Cerebellar nuclear complex (tissue), 1 donor: ENCODE measurements around the gene CEACAM16.

Experiments used
- DNase-seq, 2 experiments: peaks; one replicate each; lab custom pipeline; 2025; lab: John Stamatoyannopoulos, UW

CEACAM16 gene

GRCh38 chr19:44746616-44746945, 47.6 kb downstream of the CEACAM16 start:
- no peak for DNase-seq

- no peak for DNase-seq
These were observed 48.2 kb downstream of the CEACAM16 start for GRCh38 chr19:44746946-44747738.

GRCh38 chr19:44747739-44748425, 48.9 kb downstream of the CEACAM16 start:
- no peak for DNase-seq

GRCh38 chr19:44748426-44749254, 49.7 kb downstream of the CEACAM16 start, which contains the start of gene BCL3:
Gene BCL3, plus strand, starts transcription at chr19:44748708. Its CDS starts 83 bp downstream, at chr19:44748791.
- DNase-seq, result no peak

- DNase-seq, result no peak
These were observed 50.3 kb downstream of the CEACAM16 start for GRCh38 chr19:44749292-44749691.

- no peak for DNase-seq
These were observed 51.0 kb downstream of the CEACAM16 start for GRCh38 chr19:44749994-44750393.

- no peak for DNase-seq
These were observed 53.3 kb downstream of the CEACAM16 start for GRCh38 chr19:44752123-44752815.

GRCh38 chr19:44752816-44753625, 54.1 kb downstream of the CEACAM16 start:
- DNase-seq, result no peak

- no peak for DNase-seq
These were observed 54.6 kb downstream of the CEACAM16 start for GRCh38 chr19:44753626-44753931.

- no peak for DNase-seq
These were observed 55.2 kb downstream of the CEACAM16 start for GRCh38 chr19:44753932-44754749.

- no peak for DNase-seq
These were observed 55.8 kb downstream of the CEACAM16 start for GRCh38 chr19:44754750-44755080.

- no peak for DNase-seq
These were observed 56.3 kb downstream of the CEACAM16 start for GRCh38 chr19:44755219-44755618.

GRCh38 chr19:44756089-44756562, 57.2 kb downstream of the CEACAM16 start:
- no peak for DNase-seq

GRCh38 chr19:44757057-44757734, 58.2 kb downstream of the CEACAM16 start:
- no peak for DNase-seq

- no peak for DNase-seq
These were observed 59.0 kb downstream of the CEACAM16 start for GRCh38 chr19:44757735-44758505.

GRCh38 chr19:44758596-44758995, 59.6 kb downstream of the CEACAM16 start:
- DNase-seq, result no peak

GRCh38 chr19:44759083-44759804, 60.3 kb downstream of the CEACAM16 start:
- no peak for DNase-seq
